WTC11 (cell line): Measurements from ENCODE around the gene CLIP3. TPM values are rescaled to one million over a fixed set of nuclear protein-coding genes. Genes with fewer than 3 reads are reported as not detected.
"Not testable (repeated sequence)": the region's sequence is repeated elsewhere in the genome, so short reads cannot be mapped to it uniquely, and the experiment has no call there.

Source experiments
- ATAC-seq: fragments of 200-7000 bp; cut with Tn5 transposase; 2 replicates; pipeline ENCODE4 v1.10.0; 2021; ENCODE audit warnings: mild to moderate bottlenecking, moderate library complexity
- CTCF ChIA-PET: fragments of 300-600 bp; sonication (Branson Sonifier 250); formaldehyde crosslinking; loops from one replicate; lab custom pipeline; 2021; ENCODE audit warnings: antibody characterized with exemption; lab: Charles Lee
- POLR2A ChIA-PET: fragments of 350-600 bp; sonication (Branson Sonifier 250); formaldehyde crosslinking; loops from one replicate; lab custom pipeline; 2021; ENCODE audit warnings: antibody characterized with exemption; lab: Charles Lee
- DNase-seq: peaks from one replicate; pipeline ENCODE4 v3.0.0; 2021; ENCODE audit warnings: low spot score
- H3K27ac Mint-ChIP-seq: 2 replicates; pipeline ENCODE4 v1.8.0; 2021; ENCODE audit warnings: mixed read lengths
- H3K27me3 Mint-ChIP-seq: 2 replicates; pipeline ENCODE4 v1.8.0; 2021; ENCODE audit warnings: low read depth, mild to moderate bottlenecking, moderate library complexity, mixed read lengths
- H3K36me3 Mint-ChIP-seq: 2 replicates; pipeline ENCODE4 v1.8.0; 2021; ENCODE audit warnings: mixed read lengths
- H3K4me1 Mint-ChIP-seq: 2 replicates; pipeline ENCODE4 v1.8.0; 2022; ENCODE audit warnings: mixed read lengths
- H3K4me3 Mint-ChIP-seq: 2 replicates; pipeline ENCODE4 v1.8.0; 2021; ENCODE audit warnings: mild to moderate bottlenecking, moderate library complexity, mixed read lengths
- H3K9me3 Mint-ChIP-seq: 2 replicates; pipeline ENCODE4 v1.8.0; 2021; ENCODE audit warnings: mixed read lengths
- CTCF ChIP-seq: fragments of 200-600 bp; IDR thresholded peaks from 2 replicates; pipeline ENCODE4 v1.8.0; 2022; ENCODE audit warnings: antibody characterized with exemption
- E2F4 ChIP-seq: sonication (generic); formaldehyde crosslinking; IDR thresholded peaks from 2 replicates; pipeline ENCODE4 v1.8.1; 2022; ENCODE audit warnings: low read depth, mild to moderate bottlenecking, moderate library complexity, missing genetic modification reagents, borderline replicate concordance
- FOXJ3 ChIP-seq: sonication (generic); formaldehyde crosslinking; IDR thresholded peaks from 2 replicates; pipeline ENCODE4 v1.9.0; 2021; ENCODE audit warnings: missing genetic modification reagents, mild to moderate bottlenecking, borderline replicate concordance
- FOXP4 ChIP-seq: sonication (generic); formaldehyde crosslinking; IDR thresholded peaks from 2 replicates; pipeline ENCODE4 v1.8.0; 2022; ENCODE audit warnings: mild to moderate bottlenecking, missing genetic modification reagents
- HMGA2 ChIP-seq: fragments of 250-450 bp; sonication (Bioruptor Pico); IDR thresholded peaks from 2 replicates; pipeline ENCODE4 v1.4.0; 2021; ENCODE audit warnings: mild to moderate bottlenecking, moderate library complexity
- MLX ChIP-seq: sonication (generic); formaldehyde crosslinking; IDR thresholded peaks from 2 replicates; pipeline ENCODE4 v1.8.1; 2023; ENCODE audit warnings: mild to moderate bottlenecking, missing genetic modification reagents, moderate library complexity
- NFE2L1 ChIP-seq: sonication (generic); formaldehyde crosslinking; IDR thresholded peaks from 2 replicates; pipeline ENCODE4 v1.8.1; 2023; ENCODE audit warnings: missing genetic modification reagents
- STAT6 ChIP-seq: sonication (generic); formaldehyde crosslinking; conservative IDR thresholded peaks from 2 replicates; pipeline ENCODE4 v1.8.1; 2023; ENCODE audit warnings: mild to moderate bottlenecking, low read depth, missing genetic modification reagents, moderate library complexity
- ZBTB21 ChIP-seq: sonication (generic); formaldehyde crosslinking; IDR thresholded peaks from 2 replicates; pipeline ENCODE4 v1.8.1; 2023; ENCODE audit warnings: mild to moderate bottlenecking, missing genetic modification reagents, borderline replicate concordance
- ZNF263 ChIP-seq: sonication (generic); formaldehyde crosslinking; IDR thresholded peaks from 2 replicates; pipeline ENCODE4 v1.8.1; 2022; ENCODE audit warnings: low read depth, mild to moderate bottlenecking, moderate library complexity, missing genetic modification reagents
- ZNF425 ChIP-seq: fragments of 250-450 bp; sonication (Bioruptor Pico); conservative IDR thresholded peaks from 2 replicates; pipeline ENCODE4 v1.9.0; 2021; ENCODE audit warnings: mild to moderate bottlenecking
- ZNF512 ChIP-seq: sonication (generic); formaldehyde crosslinking; IDR thresholded peaks from 2 replicates; pipeline ENCODE4 v1.8.1; 2022; ENCODE audit warnings: missing genetic modification reagents, borderline replicate concordance
- total RNA-seq: library from RNA; stranded (reverse); gene quantifications from 3 replicates; pipeline ENCODE4 v1.2.3, GENCODE V29; 2021
- TF ChIP-seq, protein P1 (sequence below): sonication (generic); formaldehyde crosslinking; IDR thresholded peaks from 2 replicates; pipeline ENCODE4 v1.8.0; 2022; ENCODE audit warnings: mild to moderate bottlenecking, missing genetic modification reagents

Gene CLIP3
- total RNA-seq, 1 experiment from 2014 or later: 16.2 TPM

DNA sequence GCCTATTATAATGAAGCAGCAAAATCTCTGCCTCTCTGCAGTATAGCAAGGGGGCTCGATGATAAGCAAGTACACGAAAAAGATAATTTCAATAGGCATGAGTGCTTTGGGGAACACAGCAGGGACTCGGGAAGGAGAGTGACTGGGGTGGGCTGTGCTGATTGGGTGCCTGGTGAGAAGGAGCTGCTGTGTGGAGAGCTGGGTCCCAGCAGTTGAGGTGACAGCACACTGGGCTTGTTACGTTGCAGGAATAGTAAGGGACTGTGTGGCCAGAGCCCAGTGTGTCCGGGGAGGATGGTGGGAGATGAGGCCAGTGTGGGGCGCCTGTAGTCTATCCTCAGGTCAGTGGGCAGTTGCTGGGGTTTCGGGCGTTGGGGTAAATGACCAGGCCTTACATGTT, 39.4 kb upstream of the CLIP3 start:
- H3K27me3 Mint-ChIP-seq: no peaks in the 10 kb centered on the region
- ChIA-PET CTCF (no interaction called here), POLR2A (no interaction called here)
- H3K4me1 Mint-ChIP-seq: no peaks in the 10 kb centered on the region
- DNase-seq (no peak), ATAC-seq (no peak)
- 0 out of 2 replicates have a peak, but pooled peaks cover 7% of the 10 kb centered on the region for H3K9me3 Mint-ChIP-seq
- peaks cover 57% of the 10 kb centered on the region for H3K36me3 Mint-ChIP-seq
- TF ChIP-seq ZNF425 (CRISPR knock-in tag): no peak
- TF ChIP-seq HMGA2: no peak
- no peak overlapping the region for H3K4me3 Mint-ChIP-seq
- H3K27ac Mint-ChIP-seq: no peak overlapping the region

GRCh38 chr19:36068810-36069499, 36.3 kb upstream of the CLIP3 start:
- H3K27ac Mint-ChIP-seq, H3K4me3 Mint-ChIP-seq, POLR2A ChIA-PET, H3K27me3 Mint-ChIP-seq, H3K4me1 Mint-ChIP-seq, DNase-seq, H3K9me3 Mint-ChIP-seq, CTCF ChIA-PET, ATAC-seq: not testable (repeated sequence)
- H3K36me3 Mint-ChIP-seq: peaks cover 75% of the 10 kb centered on the region

- ChIA-PET POLR2A (no interaction called here), CTCF (interaction anchor here (1.2 kb wide), 1 partner anchor 60 kb away, joined by 3 read pairs; no protein-coding TSS in a partner anchor)
- Mint-ChIP-seq H3K9me3 (0 out of 2 replicates have a peak, but pooled peaks cover 7% of the 10 kb centered on the region), H3K4me1 (no peaks in the 10 kb centered on the region), H3K27me3 (no peaks in the 10 kb centered on the region), H3K36me3 (peaks cover 74% of the 10 kb centered on the region), H3K4me3 (no peak overlapping the region), H3K27ac (no peak overlapping the region)
- DNase-seq (no peak), ATAC-seq (no peak)
- TF ChIP-seq ZBTB21 (CRISPR knock-in tag): no peak
- TF ChIP-seq ZNF263 (CRISPR knock-in tag): no peak
- TF ChIP-seq, protein P1, sequence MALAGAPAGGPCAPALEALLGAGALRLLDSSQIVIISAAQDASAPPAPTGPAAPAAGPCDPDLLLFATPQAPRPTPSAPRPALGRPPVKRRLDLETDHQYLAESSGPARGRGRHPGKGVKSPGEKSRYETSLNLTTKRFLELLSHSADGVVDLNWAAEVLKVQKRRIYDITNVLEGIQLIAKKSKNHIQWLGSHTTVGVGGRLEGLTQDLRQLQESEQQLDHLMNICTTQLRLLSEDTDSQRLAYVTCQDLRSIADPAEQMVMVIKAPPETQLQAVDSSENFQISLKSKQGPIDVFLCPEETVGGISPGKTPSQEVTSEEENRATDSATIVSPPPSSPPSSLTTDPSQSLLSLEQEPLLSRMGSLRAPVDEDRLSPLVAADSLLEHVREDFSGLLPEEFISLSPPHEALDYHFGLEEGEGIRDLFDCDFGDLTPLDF (CRISPR knock-in tag): no peak
- no peak for TF ChIP-seq CTCF
- TF ChIP-seq NFE2L1 (CRISPR knock-in tag): no peak
- no peak for TF ChIP-seq MLX
- TF ChIP-seq E2F4 (CRISPR knock-in tag): no peak
- no peak for TF ChIP-seq FOXP4 (CRISPR knock-in tag)
- TF ChIP-seq ZNF512: no peak
- no peak for TF ChIP-seq FOXJ3 (CRISPR knock-in tag)
- no peak for TF ChIP-seq STAT6
Measured at GRCh38 chr19:36067681-36068080, 35.0 kb upstream of the CLIP3 start.
